ENCODE results near the gene KLF18.
"Not testable (repeated sequence)": the region's sequence is repeated elsewhere in the genome, so short reads cannot be mapped to it uniquely, and the experiment has no call there.

Gene KLF18

DNA sequence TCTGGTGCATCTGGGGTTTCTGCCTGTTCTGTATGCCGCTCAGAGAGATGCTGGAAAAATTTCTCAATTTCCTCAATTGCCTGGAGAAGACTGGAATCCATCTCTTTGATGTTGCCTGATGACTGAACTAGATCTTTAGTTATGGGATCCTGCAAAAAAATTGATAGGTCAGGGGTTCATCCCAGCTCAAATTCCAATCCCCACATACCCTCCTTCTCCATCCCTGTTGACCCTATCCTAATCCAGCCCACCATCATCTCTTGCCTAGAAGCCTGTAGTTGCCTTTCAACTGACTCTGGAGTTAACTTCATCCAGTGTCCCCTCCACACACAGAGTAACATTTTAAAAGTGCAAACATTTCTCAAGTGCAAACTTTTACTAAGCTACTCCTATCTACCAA is at the start of gene KLF18:
KLF18 (minus strand) TSS at position 101 of the 400 bp plus-strand sequence; CDS start at position 101, 0 bp downstream.
- no peak for DNase-seq

DNA sequence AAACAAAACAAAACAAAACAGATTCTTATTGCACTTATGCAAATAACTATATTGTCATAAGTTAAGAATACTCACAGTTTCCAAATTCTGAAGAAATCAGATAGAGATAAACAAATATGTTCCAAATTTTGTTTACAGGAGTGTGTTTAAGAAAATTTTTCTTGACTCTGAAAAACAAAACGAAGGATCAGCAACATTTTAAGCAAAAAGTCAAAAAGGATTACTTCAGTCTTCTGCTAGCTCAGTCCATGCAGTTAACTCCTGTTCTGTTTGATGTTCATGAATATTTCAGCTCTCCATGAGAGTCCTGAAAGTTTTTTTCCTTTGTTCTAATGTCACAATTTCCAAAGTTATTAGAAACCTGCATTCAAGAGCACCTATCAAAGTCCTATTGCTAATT is 33.2 kb upstream of the KLF18 start:
- DNase-seq: no peak

DNA sequence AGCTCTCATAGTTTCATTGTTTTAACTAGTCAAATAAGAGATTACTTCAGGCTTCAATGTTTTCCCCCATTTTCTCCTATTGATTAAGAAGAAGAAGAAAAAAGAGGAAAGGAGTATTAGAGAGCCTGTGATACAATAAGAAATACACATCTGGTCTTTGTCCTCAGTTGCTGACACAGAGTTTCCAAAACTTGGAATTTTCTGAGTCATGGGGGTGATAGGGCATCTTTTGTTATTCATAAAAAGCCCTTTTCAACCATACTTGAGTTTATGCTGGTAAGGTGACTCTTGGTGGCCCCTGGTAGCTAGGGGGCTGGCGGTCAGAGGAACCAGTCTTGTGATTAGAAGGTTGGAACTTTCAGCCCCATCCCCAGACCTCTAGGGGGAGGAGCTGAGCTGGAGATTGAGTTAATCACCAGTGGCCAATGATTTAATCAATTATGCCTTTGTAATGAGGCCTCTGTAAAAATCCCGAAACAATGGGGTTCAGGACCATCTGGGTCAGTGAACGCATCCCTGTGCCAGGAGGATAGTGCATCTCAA is 28.9 kb upstream of the KLF18 start:
- no peak for DNase-seq

DNA sequence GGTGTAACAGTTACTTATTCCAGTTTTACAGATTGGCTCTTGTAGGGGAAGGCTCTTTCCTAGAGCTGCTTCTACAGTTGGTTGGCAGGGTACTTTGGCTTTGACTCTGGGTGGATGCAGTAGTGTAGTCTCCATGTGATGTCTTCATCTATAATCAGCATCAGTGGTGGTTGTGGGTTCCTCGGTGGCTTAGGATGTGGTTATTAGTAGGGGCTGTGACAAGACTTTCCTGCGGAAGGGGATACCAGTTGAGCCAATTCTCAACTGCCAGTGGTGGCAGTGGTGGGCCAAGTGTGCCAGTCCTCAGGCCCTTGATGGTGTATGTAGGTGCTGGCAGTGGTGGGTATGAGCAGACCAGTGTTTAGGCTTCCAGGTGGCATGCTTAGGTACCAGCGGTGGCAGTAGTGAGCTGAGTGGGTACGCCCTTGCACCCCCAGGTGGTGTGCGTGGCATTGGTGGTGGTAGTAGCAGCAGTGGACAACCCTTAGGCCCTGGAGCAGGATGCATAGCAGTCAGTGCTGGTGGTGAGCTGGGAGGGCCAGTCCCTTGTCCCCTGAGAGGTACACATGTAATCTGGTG is 27.2 kb upstream of the KLF18 start:
- no peak for DNase-seq

DNA sequence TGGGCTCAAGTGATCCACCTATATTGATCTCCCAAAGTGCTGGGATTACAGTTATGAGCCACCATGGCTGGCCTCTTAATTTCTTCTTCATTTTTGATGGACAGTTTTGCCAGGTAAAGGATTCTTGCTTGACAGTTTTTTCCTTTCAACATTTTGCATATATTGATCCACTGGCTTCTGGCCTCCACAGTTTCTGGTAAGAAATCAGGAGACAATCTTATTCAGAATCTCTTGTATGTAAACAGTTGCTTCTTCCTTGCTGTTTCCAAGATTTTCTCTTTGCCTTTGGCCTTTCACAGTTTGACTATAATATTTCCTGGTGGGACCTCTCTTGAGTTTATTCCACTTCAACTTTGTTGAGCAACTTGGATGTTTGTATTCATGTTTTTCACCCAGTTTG is 20.1 kb upstream of the KLF18 start:
- DNase-seq: no peak

DNA sequence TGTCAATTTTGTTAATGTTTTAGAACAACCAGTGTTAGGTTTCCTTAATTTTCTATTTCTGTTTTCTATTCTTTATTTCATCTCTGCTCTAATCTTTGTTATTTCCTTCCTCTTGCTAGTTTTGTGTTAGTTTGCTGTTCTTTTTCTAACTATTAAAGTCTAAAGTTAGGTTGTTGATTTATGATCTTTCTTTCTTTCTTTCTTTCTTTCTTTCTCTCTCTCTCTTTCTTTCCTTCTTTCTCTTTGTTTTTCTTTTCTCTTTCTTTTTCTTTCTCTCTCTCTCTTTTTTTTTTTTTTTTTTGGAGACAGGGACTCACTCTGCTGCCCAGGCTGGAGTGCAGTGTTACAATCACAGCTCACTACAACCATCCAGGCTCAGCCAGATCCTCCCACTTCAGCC is 17.4 kb upstream of the KLF18 start:
- no peak for DNase-seq

DNA sequence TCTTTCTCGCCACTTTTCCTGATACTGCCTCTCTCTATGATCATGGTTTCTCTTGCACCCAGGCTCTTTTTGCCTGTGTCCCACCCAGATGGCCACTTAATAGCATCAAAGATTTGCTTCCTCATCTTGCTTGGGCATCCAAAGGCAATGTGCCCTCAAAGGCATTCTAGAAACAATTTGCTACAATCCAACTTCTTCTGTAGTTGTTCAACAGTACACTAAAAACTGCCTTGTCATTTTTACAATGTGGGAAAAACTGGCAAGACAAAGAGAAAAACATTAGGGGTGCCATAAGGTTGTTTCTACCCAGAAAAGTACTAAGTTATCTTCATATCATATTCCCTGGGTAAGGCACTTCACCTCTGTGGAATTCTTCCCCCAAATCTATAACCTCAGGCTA is 16.5 kb upstream of the KLF18 start:
- no peak for DNase-seq

DNA sequence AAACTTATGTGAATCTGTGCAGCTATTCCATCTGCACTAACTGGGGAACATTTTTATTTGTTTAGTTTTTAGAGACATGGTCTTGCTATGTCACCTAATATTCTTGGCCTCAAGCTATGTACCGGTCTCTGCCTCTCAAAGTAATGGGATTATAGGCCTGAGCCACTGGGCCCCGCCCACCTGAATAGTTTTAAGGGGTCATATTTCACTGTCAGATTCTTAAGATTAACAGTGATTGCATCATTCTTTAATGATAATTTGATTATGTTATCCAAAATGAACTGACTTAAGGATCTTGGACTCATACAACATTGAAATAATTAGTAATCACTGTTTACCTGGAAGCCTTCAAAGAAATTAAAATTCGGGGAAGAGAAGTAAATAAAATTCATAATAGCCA is 12.6 kb upstream of the KLF18 start:
- no peak for DNase-seq

DNA sequence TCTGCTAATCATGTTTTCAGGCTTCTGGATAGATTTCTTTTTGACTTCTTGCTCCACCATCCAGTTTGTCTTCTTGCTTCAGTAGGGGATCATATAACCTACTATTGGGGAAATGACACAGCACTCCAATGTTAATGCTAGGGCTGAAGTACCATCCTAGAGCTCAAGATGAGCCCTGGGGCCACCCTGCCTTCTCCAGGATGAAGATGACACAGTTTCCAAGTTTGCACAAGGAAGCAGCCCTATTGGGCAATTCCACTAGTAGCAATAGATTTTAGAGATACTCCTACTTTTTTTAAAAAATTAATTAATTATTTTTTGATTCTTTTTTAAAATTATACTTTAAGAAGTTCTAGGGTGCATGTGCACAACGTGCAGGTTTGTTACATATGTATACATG is 11.3 kb upstream of the KLF18 start:
- DNase-seq: no peak

DNA sequence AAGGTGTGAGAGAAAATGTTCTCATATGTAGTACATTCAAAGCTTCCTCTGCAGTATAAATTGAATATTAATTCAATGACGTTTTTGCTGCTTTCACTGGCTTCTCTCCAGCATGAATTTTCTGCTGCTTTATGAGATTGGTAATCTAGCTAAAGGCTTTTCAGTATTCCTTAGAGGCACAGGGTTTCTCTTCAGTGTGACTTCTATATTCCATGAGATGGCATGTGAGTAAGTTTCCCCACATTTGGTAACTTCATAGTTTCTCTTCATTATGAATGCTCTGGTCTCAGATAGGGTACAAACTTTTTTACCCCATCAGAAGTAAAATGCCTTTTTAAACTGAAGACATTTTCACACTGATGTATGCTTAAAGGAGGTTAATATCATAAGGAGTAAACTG is 10.4 kb upstream of the KLF18 start:
- no peak for DNase-seq

DNA sequence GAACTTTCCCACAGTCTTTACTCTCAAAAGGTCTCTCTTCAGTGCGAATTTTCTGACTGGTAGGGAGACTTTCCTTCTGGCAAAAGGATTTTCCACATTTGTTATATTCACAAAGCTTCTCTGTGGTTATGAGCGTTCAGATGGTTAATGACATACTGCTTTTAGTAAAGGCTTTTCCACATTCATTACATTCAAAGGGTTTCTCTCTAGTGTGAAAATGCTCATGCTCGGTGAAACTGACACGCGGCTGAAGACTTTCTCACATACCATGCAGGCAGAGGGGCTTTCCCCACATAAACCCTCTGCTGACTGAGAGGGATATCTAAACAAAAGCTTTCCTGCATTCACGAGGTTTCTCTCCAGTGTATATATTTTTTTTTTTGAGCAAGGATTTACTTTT is 9.9 kb upstream of the KLF18 start:
- DNase-seq: no peak

DNA sequence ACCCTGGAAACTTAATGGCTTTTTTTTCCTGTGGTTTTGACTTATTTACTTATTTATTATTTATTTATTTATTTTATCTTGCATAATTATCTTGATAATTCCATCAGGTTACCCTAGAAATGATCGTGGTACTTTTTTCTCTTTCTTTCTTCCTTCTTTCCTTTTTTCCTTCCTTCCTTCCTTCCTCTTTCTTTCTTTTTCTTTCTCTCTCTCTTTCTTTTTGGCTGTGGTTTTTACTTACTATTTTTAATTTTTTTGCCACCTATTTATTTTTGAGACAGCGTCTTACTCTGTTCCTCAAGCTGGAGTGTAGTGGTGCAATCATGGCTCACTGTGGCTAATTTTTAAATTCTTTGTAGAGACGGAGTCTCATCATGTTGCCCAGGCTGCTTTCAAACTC is 6.2 kb upstream of the KLF18 start:
- no peak for DNase-seq

DNA sequence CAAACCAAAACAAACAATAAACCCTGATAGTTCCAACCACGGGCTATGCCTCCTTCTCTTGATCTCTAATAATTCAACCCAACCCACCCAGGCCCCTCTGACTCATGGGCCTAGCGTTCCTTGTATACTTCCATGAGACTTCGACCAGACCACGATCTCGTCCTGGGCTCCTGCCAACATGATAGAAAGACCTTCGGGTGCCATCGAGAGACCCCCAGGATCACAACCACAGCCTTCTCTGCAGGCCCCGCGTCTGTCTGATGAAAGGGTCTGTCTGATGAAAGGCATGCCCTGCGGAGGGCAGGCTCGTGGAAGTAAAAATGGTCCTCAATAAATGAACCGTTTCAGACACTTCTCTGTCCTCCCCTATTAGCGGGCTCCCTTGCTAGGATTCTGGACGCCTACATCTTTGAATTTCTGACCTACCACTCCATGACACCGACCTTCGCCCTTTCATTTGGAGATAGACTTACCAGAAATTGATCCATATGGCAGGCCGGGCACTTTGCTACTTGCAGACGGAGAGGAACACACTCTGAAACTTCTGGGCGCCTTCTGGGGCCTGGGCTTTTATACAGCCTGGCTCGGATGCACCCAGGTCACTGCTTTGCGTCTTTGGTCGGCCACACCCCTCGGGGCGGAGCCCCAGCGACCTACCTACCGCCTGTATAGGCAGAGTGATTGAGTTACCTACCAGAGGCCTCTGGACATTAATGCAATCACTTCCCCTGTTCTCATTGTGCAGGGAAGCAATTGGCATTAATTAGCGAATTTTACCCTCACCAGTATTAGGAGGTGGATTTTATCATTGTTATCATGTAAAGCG is 5.3 kb upstream of the KLF18 start:
- no peak for DNase-seq

DNA sequence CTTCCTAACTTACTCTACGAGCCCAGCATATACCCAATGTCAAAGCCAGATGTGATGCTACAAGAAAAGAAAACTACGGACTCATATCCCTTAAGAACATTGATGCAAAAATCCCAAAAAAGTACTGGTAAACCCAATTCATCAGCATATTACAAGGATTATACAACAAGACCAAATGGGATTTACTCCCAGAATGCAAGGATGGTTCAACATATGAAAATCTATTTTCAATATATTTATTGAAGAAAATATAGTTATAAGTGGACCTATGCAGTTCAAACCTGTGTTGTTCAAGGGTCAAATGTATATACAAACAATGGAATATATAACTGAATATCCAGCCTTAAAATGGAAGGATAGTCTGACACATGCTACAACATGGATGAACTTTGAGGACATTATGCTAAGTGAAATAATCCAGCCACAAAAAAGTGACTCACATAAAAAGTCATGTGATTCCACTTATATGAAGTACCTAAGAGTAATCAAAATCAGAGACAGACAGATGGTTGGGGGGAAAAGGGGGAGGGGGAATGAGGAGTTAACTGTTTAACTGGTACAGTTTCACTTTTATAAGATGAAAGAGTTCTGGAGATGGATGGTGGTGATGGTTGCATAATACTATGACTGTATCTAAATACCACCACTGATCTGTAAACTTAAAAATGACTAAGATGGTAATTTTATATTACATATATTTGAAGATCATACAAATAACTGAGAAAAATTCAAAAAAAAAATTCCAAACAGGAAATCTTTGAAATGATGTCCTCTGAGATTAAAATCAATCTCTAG is 3.7 kb upstream of the KLF18 start:
- DNase-seq: no peak

DNA sequence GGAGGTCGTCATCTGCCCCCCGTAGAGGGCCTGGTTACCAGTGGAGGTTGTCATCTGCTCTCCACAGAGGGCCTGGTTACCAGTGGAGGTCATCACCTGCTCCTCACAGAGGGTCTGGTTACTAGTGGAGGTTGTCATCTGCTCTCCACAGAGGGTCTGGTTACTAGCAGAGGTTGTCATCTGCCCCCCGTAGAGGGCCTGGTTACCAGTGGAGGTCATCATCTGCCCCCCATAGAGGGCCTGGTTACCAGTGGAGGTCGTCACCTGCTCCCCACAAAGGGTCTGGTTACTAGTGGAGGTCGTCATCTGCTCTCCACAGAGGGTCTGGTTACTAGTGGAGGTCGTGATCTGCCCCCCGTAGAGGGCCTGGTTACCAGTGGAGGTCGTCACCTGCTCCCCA is 1.9 kb downstream of the KLF18 start:
- not testable (repeated sequence) for DNase-seq

DNA sequence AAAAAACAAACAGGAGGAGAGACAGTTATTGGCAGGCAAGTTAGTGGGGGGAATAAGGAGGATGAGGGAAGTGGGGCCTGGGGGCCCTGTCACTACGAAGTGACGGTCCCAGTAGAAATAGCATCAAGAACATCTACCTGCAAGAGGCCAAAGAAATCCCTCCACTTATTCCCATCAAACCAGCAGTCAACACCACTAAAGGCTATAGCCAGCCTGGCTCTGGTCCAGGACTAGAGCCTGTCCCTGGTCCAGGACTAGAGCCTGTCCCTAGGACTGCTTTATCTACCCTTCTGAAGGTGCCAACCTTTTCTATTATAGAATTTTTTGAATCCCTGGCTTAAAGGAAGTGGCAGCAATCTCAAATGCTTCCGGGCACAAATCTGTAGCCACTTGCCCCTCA is 3.2 kb downstream of the KLF18 start:
- DNase-seq: no peak

DNA sequence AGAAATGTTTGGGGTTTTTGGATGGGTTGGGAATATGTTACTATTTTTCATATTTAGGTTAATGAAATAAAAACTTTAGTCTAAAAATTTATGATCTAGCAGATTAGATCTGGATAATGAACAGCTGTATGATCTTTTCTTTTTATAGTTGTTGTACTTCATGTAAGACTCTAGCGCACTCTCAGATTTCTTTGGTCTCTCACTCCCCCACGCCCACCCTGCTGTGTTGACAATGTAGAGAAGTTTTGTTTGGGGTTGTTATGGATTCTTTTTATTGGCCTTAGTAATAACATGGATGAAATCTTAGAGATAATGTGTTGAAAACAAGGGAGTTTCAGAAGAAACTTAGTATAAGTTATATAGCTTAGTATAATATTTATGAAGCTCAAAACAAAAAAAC is 5.5 kb downstream of the KLF18 start:
- DNase-seq: no peak

DNA sequence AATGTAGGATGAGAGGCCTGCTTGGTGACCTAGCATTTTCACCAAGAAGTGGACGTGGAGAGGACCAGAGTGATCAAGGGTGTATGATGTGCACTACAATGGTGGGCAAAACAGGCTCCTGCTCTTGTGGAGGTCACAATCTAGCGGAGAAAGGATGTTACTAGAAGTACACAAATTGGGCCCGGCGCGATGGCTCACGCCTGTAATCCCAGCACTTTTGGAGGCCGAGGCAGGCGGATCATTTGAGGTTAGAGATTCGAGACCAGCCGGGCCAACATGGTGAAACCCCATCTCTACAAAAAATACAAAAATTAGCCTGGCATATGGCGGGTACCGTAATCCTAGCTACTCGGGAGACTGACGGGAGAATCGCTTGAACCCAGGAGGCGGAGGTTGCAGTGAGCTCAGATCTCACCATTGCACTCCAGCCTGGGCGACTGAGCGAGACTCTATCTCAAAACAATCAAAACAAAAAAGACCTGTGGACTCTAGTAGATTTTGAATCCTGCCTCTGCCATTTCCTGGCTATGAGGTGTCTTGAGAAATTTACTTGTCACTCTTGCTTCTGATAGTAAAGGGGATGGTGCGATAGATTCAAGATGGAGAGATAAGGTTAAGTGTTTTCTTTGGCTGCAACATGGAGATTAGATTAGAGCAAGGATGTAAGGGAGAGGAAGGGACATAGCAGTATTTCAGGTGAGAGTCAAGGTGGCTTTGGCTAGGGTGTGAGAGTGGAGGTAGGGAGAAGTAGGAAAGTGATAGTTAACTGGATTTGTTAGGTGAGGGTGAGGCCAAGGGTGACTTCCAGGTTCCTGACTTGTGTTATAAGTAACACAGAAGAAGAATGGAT is 7.1 kb downstream of the KLF18 start:
- DNase-seq: no peak

DNA sequence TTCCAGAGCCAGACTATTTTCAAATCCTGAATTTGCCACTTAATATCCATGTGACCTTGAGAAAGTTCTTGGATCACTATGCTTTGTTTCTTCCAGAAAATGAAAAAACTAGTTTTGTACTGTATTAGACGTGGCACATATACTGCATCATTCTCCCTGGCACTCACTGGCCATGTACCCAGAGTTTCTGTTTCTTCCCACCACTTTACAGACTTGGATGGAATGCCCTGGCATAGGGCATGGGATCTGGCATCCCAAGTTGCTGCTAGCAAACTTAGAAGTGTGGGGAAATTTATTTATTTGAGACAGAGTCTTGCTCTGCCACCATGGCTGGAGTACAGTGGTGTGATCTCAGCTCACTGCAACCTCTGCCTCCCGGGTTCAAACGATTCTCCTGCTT is 10.0 kb downstream of the KLF18 start:
- DNase-seq: no peak

DNA sequence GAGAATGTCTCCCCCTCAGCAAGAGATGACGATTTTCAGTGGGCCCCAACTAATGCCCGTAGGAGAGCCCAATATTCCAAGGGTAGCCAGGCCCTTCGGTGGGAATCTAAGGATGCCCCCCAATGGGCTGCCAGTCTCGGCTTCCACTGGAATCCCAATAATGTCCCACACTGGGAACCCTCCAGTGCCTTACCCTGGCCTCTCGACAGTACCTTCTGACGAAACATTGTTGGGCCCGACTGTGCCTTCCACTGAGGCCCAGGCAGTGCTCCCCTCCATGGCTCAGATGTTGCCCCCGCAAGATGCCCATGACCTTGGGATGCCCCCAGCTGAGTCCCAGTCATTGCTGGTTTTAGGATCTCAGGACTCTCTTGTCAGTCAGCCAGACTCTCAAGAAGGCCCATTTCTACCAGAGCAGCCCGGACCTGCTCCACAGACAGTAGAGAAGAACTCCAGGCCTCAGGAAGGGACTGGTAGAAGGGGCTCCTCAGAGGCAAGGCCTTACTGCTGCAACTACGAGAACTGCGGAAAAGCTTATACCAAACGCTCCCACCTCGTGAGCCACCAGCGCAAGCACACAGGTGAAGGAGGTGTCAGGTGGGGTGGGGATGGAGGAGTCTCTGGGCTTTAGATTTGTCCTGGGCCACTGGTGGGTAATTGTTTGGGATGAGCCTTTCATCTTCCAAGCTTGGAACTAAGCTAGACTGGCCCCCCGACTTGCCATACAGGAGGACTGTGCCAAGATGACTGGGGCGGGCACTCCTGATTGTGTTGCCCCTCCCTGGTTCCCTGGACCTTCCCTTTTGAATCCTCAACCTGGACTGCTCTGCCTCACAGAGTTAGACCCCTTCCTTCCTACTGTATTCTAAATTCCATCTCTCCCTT is 11.6 kb downstream of the KLF18 start:
- no peak for DNase-seq

DNA sequence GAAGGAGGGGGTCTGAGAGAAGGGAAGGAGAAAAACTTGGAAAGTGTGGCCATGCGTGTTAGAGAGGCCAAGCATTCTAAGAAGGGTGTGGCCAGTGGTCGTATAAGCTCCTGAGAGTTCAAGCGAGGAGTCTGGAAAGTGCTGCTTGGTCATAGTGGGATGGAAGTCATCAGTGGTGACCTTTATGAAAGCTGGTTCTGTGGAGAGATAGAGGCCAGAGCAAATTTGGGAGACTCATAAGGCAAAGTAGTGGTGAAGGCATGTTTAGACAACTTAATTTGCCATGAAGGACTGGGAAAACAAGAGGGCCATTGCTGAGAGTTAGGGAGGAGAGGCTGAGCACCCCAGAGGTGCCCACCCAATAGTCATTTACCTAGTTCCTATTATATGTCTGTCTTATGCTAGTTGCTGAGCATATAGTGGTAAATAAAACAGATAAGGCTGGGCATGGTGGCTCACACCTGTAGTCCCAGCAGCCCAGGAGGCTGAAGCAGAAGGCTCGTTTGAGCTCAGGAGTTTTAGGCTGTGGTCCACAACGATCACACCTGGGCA is 21.0 kb downstream of the KLF18 start:
- no peak for DNase-seq

Data from T1000 (cell line).